HepG2 (cell line): ENCODE data around the gene SMARCA4. TPM values are rescaled to one million over a fixed set of nuclear protein-coding genes. Genes with fewer than 3 reads are reported as not detected.
A peak's percentile ranks its signal among the peaks of the same experiment; 100 is the strongest.

Experiments
- ATF3 ChIP-seq: sonication (generic); formaldehyde crosslinking; IDR thresholded peaks from 2 replicates; pipeline ENCODE4 v1.4.0; 2020; ENCODE audit warnings: missing genetic modification reagents
- CREBL2 ChIP-seq: sonication (generic); formaldehyde crosslinking; IDR thresholded peaks from 2 replicates; pipeline ENCODE4 v1.8.1; 2023; ENCODE audit warnings: missing genetic modification reagents, mild to moderate bottlenecking, borderline replicate concordance
- ELF3 ChIP-seq: IDR thresholded peaks from 2 replicates; pipeline ENCODE4 v1.6.1; 2016; ENCODE audit warnings: missing genetic modification reagents, missing compliant biosample characterization
- FOXK2 ChIP-seq: fragments of 450-650 bp; IDR thresholded peaks from 2 replicates; pipeline ENCODE4 v1.6.1; 2016
- GABPB1 ChIP-seq: IDR thresholded peaks from 2 replicates; pipeline ENCODE4 v1.6.1; 2016; ENCODE audit warnings: mild to moderate bottlenecking, missing genetic modification reagents, moderate library complexity, missing compliant biosample characterization
- KAT7 ChIP-seq: IDR thresholded peaks from 2 replicates; pipeline ENCODE4 v1.6.1; 2018; ENCODE audit warnings: borderline replicate concordance, missing compliant biosample characterization
- KDM4B ChIP-seq: sonication (generic); formaldehyde crosslinking; IDR thresholded peaks from 2 replicates; pipeline ENCODE4 v1.4.0; 2020; ENCODE audit warnings: missing genetic modification reagents
- POGZ ChIP-seq: sonication (generic); formaldehyde crosslinking; IDR thresholded peaks from 2 replicates; pipeline ENCODE4 v1.4.0; 2020; ENCODE audit warnings: mild to moderate bottlenecking, missing genetic modification reagents
- SPEN ChIP-seq: sonication (generic); formaldehyde crosslinking; IDR thresholded peaks from 2 replicates; pipeline ENCODE4 v1.5.1; 2020; ENCODE audit warnings: low read depth, mild to moderate bottlenecking, missing genetic modification reagents
- ZNF143 ChIP-seq: sonication (generic); formaldehyde crosslinking; IDR thresholded peaks from 2 replicates; pipeline ENCODE4 v1.4.0; 2020; ENCODE audit warnings: missing genetic modification reagents
- ZNF614 ChIP-seq: IDR thresholded peaks from 2 replicates; pipeline ENCODE4 v1.6.1; 2018; ENCODE audit warnings: missing biosample characterization, missing genetic modification reagents, inconsistent platforms, borderline replicate concordance
- ZNF674 ChIP-seq: sonication (generic); formaldehyde crosslinking; IDR thresholded peaks from 2 replicates; pipeline ENCODE4 v1.5.0; 2020; ENCODE audit warnings: low read depth, mild to moderate bottlenecking, missing genetic modification reagents
- ZNF687 ChIP-seq: sonication (generic); formaldehyde crosslinking; IDR thresholded peaks from 2 replicates; pipeline ENCODE4 v1.5.1; 2020; ENCODE audit warnings: mild to moderate bottlenecking, missing genetic modification reagents, moderate library complexity
- ZNF7 ChIP-seq: IDR thresholded peaks from 2 replicates; pipeline ENCODE4 v1.6.1; 2016; ENCODE audit warnings: missing biosample characterization, missing genetic modification reagents
- polyA plus RNA-seq, 8 experiments: library from polyadenylated mRNA; depleted of rRNA in 3 of 8; stranded (reverse) in 7 of 8; unstranded in 1 of 8; fragments of >200 nt; fragmentation: Illumina TruSeq in 4 of 8; extraction: Trizol in 4 of 8; gene quantifications; 2 replicates each; pipeline versions ENCODE4 v1.2.1 to v1.2.3, GENCODE V29; 2011 to 2016; ENCODE audit warnings: low read depth in 4 of 8, missing spikeins in 1 of 8, mixed read lengths in 1 of 8; ENCODE audit not compliant: insufficient read depth in 1 of 8
- total RNA-seq, 5 experiments: library from RNA; depleted of rRNA; stranded (reverse); fragments of >200 nt; fragmentation: Illumina TruSeq; extraction: Trizol; gene quantifications; 2 replicates each; pipeline ENCODE4 v1.2.3, GENCODE V29; 2016; ENCODE audit warnings: low read depth in 1 of 5
- TF ChIP-seq, protein P1 (sequence below): sonication (generic); IDR thresholded peaks from 2 replicates; pipeline ENCODE4 v1.6.1; 2016; ENCODE audit warnings: low read depth, borderline replicate concordance
- TF ChIP-seq, protein P2 (sequence below): sonication (generic); formaldehyde crosslinking; IDR thresholded peaks from 2 replicates; pipeline ENCODE4 v1.4.0; 2020; ENCODE audit warnings: missing genetic modification reagents, borderline replicate concordance
- TF ChIP-seq, protein P3 (sequence below): sonication (generic); formaldehyde crosslinking; IDR thresholded peaks from 2 replicates; pipeline ENCODE4 v1.4.0; 2020; ENCODE audit warnings: missing genetic modification reagents, mild to moderate bottlenecking, borderline replicate concordance

The SMARCA4 gene
- total and polyA plus RNA-seq, 2 of the 13 experiments (the other 11 are each of a cell fraction or from before 2014, with no cell fraction given), result 25.4 to 45.9 TPM

DNA sequence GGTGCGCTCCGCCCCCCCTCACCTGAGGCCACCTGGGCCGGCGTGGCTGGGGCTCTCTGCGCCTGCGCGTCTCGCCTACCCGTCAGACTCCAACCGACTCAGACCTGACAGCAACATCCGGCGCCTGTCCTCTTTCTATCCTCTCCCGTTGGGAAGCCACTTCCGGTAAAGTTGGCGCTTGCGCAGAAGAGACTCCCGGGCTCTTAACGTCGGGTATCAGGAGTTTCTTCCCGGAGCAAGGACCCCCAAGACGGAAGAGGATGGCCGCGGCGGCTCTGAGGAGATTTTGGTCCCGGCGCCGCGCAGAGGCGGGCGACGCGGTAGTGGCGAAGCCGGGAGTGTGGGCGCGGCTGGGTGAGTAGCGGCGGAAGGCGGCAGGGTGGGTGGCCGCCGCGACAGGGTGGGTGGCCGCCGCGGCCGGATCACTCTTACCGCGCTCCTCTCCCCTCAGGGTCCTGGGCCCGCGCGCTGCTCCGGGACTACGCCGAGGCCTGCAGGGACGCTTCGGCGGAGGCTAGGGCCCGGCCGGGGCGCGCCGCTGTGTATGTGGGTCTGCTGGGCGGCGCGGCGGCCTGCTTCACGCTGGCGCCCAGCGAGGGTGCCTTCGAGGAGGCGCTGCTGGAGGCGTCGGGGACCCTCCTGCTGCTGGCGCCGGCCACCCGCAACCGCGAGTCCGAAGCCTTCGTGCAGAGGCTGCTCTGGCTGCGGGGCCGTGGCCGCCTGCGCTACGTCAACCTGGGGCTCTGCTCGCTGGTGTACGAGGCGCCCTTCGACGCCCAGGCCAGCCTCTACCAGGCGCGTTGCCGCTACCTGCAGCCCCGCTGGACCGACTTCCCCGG is 32.0 kb upstream of the SMARCA4 start, which contains the start of the genes TIMM29 and YIPF2 (continued):
- TF ChIP-seq ZNF687 (CRISPR knock-in tag) (peak; percentile 75), KAT7 (CRISPR knock-in tag) (peak; percentile 81; the same call in 1 of the 2 replicates), ZNF614 (peak; percentile 74; the same call in 1 of the 2 replicates), ZNF143 (peak; percentile 71), SPEN (peak; percentile 90; the same call in 1 of the 2 replicates), ZNF7 (no peak), ELF3 (CRISPR knock-in tag) (peak; percentile 83), FOXK2 (peak; percentile 96), KDM4B (CRISPR knock-in tag) (no peak), GABPB1 (peak; percentile 98), ZNF674 (no peak), POGZ (CRISPR knock-in tag) (peak; percentile 80), ATF3 (peak; percentile 27), CREBL2 (CRISPR knock-in tag) (0 out of 2 replicates have a peak, but pooled peaks have one; percentile 2)
- TF ChIP-seq, protein P1, sequence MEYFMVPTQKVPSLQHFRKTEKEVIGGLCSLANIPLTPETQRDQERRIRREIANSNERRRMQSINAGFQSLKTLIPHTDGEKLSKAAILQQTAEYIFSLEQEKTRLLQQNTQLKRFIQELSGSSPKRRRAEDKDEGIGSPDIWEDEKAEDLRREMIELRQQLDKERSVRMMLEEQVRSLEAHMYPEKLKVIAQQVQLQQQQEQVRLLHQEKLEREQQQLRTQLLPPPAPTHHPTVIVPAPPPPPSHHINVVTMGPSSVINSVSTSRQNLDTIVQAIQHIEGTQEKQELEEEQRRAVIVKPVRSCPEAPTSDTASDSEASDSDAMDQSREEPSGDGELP, result peak; percentile 53; the same call in 1 of the 2 replicates
- TF ChIP-seq, protein P2, sequence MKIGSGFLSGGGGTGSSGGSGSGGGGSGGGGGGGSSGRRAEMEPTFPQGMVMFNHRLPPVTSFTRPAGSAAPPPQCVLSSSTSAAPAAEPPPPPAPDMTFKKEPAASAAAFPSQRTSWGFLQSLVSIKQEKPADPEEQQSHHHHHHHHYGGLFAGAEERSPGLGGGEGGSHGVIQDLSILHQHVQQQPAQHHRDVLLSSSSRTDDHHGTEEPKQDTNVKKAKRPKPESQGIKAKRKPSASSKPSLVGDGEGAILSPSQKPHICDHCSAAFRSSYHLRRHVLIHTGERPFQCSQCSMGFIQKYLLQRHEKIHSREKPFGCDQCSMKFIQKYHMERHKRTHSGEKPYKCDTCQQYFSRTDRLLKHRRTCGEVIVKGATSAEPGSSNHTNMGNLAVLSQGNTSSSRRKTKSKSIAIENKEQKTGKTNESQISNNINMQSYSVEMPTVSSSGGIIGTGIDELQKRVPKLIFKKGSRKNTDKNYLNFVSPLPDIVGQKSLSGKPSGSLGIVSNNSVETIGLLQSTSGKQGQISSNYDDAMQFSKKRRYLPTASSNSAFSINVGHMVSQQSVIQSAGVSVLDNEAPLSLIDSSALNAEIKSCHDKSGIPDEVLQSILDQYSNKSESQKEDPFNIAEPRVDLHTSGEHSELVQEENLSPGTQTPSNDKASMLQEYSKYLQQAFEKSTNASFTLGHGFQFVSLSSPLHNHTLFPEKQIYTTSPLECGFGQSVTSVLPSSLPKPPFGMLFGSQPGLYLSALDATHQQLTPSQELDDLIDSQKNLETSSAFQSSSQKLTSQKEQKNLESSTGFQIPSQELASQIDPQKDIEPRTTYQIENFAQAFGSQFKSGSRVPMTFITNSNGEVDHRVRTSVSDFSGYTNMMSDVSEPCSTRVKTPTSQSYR (CRISPR knock-in tag), result no peak; the same call in 1 of the 2 replicates
- TF ChIP-seq, protein P3, sequence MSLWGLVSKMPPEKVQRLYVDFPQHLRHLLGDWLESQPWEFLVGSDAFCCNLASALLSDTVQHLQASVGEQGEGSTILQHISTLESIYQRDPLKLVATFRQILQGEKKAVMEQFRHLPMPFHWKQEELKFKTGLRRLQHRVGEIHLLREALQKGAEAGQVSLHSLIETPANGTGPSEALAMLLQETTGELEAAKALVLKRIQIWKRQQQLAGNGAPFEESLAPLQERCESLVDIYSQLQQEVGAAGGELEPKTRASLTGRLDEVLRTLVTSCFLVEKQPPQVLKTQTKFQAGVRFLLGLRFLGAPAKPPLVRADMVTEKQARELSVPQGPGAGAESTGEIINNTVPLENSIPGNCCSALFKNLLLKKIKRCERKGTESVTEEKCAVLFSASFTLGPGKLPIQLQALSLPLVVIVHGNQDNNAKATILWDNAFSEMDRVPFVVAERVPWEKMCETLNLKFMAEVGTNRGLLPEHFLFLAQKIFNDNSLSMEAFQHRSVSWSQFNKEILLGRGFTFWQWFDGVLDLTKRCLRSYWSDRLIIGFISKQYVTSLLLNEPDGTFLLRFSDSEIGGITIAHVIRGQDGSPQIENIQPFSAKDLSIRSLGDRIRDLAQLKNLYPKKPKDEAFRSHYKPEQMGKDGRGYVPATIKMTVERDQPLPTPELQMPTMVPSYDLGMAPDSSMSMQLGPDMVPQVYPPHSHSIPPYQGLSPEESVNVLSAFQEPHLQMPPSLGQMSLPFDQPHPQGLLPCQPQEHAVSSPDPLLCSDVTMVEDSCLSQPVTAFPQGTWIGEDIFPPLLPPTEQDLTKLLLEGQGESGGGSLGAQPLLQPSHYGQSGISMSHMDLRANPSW (CRISPR knock-in tag), result peak; percentile 53; the same call in 1 of the 2 replicates
